GM18909 (cell line): Measurements from ENCODE around the gene SET.

Experiments used
- ATAC-seq: cut with Tn5 transposase; IDR thresholded peaks from one replicate; pipeline ENCODE4 v1.9.1; 2021; ENCODE audit warnings: mild to moderate bottlenecking; ENCODE audit not compliant: unreplicated experiment, poor library complexity

SET gene

GRCh38 chr9:128727640-128728248 is 38.7 kb downstream of the SET start:
- no peak for ATAC-seq

DNA sequence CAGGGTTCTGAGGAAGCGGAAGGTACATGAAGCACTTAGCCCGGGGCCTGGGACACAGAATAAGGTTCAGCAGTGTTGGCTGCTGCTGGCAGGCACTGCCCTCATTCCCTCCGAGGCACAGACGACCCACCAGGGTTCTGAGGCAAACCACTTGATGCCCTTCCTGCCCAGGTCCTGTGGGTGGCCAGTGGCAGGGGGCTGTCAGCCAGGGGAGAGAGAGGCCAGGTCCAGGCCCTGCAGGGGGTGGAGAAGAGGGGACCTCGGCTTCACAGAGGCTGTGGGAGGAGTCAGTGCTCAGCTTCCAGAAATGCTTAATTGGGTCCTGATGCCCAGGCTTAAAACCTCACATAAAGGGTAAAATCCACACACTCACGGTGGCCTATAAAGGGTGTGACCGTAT is 39.3 kb downstream of the SET start:
- ATAC-seq, result no peak

- ATAC-seq, result no peak
Measured at GRCh38 chr9:128729302-128729701, 40.3 kb downstream of the SET start.

GRCh38 chr9:128729766-128730517 is 40.9 kb downstream of the SET start:
- no peak for ATAC-seq

GRCh38 chr9:128731093-128731492 is 42.1 kb downstream of the SET start:
- no peak for ATAC-seq

GRCh38 chr9:128731691-128732090 is 42.7 kb downstream of the SET start:
- no peak for ATAC-seq

- ATAC-seq, result no peak
Measured at GRCh38 chr9:128732576-128732975, 43.6 kb downstream of the SET start.

- no peak for ATAC-seq
Measured at GRCh38 chr9:128733256-128733655, 44.2 kb downstream of the SET start.

DNA sequence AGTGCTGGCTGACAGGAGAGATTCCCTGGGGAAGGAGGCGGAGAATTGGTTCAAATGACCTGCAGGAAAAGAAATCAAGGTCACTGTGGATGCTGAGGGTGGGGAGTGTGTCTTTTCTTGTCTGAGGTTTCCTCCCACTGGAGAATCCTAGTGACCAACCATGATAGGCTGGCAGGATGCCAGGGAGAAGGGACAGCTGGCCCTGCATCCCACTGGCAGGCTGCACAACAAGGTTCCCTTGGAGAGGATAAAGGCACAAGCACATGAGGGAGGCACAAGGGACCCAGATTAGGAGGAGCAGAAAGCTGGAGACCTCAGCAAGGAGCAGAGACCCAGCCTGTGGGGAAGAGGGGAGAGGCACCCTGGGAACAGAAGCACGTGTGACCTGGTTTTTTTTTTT is 46.4 kb downstream of the SET start:
- no peak for ATAC-seq

- ATAC-seq, result no peak
Measured at GRCh38 chr9:128742401-128742800, 53.4 kb downstream of the SET start.

DNA sequence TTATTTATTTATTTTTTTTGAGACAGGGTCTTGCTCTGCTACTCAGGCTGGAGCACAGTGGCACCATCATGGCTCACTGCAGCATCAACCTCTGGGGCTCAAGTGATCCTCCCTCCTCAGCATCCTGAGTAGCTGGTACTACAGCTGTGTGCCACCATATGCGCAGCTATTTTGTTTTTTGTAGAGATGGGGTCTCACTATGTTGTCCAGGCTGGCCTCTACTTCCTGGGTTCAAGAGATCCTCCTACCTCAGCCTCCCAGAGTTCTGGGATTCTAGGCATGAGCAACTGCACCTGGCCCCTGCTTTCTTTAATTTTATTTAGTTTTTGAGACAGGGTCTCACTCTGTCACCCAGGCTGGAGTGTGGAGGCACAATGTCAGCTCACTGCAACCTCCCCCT is 54.4 kb downstream of the SET start:
- ATAC-seq, result no peak
